Activated naive CD8-positive, alpha-beta T cell treated with anti-CD3 and anti-CD28 coated beads for 36 hours (primary cell): ENCODE data around the gene WDR7. TPM values are rescaled to one million over a fixed set of nuclear protein-coding genes. Genes with fewer than 3 reads are reported as not detected.

Experiments
- DNase-seq: peaks from one replicate; pipeline ENCODE4 v3.0.0; 2021
- H3K27ac Mint-ChIP-seq: one replicate; pipeline ENCODE4 v1.8.0; 2022; ENCODE audit warnings: mild to moderate bottlenecking, moderate library complexity, mixed read lengths
- H3K27me3 Mint-ChIP-seq: one replicate; pipeline ENCODE4 v1.8.0; 2022; ENCODE audit warnings: mild to moderate bottlenecking, mixed read lengths
- H3K36me3 Mint-ChIP-seq: one replicate; pipeline ENCODE4 v1.8.0; 2021; ENCODE audit warnings: mild to moderate bottlenecking, mixed read lengths
- H3K4me1 Mint-ChIP-seq: one replicate; pipeline ENCODE4 v1.8.0; 2021; ENCODE audit warnings: mixed read lengths
- H3K4me3 Mint-ChIP-seq: one replicate; pipeline ENCODE4 v1.8.0; 2022; ENCODE audit warnings: mild to moderate bottlenecking, moderate library complexity, mixed read lengths
- H3K9me3 Mint-ChIP-seq: one replicate; pipeline ENCODE4 v1.8.0; 2022; ENCODE audit warnings: mixed read lengths
- total RNA-seq, 2 experiments: library from RNA; stranded (reverse); gene quantifications; one replicate each; pipeline ENCODE4 v1.2.3, GENCODE V29; 2021

Gene WDR7
- total RNA-seq, 2 experiments from 2014 or later, result 16.8 to 22.6 TPM

- Mint-ChIP-seq H3K4me1 (no peaks in the 10 kb centered on the region), H3K36me3 (no peaks in the 10 kb centered on the region), H3K27ac (no peak overlapping the region), H3K9me3 (no peaks in the 10 kb centered on the region), H3K4me3 (no peak overlapping the region), H3K27me3 (peaks cover 11% of the 10 kb centered on the region)
- no peak for DNase-seq
Observed at GRCh38 chr18:57062178-57062577, 411.0 kb downstream of the WDR7 start.

GRCh38 chr18:57062844-57063243 lies 411.7 kb downstream of the WDR7 start:
- DNase-seq, result no peak
- H3K4me3 Mint-ChIP-seq, result no peak overlapping the region

GRCh38 chr18:57063601-57064103 lies 412.5 kb downstream of the WDR7 start:
- no peaks in the 10 kb centered on the region for H3K36me3 Mint-ChIP-seq
- no peak for DNase-seq
- H3K9me3 Mint-ChIP-seq, result no peaks in the 10 kb centered on the region
- H3K4me3 Mint-ChIP-seq, result no peak overlapping the region
- H3K4me1 Mint-ChIP-seq, result no peaks in the 10 kb centered on the region
- H3K27ac Mint-ChIP-seq, result no peak overlapping the region
- H3K27me3 Mint-ChIP-seq, result peaks cover 8% of the 10 kb centered on the region

More at GRCh38 chr18:57062844-57063243, 411.7 kb downstream of the WDR7 start:
- Mint-ChIP-seq H3K4me1 (no peaks in the 10 kb centered on the region), H3K27ac (no peak overlapping the region), H3K27me3 (peaks cover 8% of the 10 kb centered on the region), H3K9me3 (no peaks in the 10 kb centered on the region), H3K36me3 (no peaks in the 10 kb centered on the region)

- Mint-ChIP-seq H3K27ac (no peak overlapping the region), H3K36me3 (no peaks in the 10 kb centered on the region), H3K4me1 (peaks cover 18% of the 10 kb centered on the region)
Observed at GRCh38 chr18:57073501-57074187, 422.5 kb downstream of the WDR7 start.

GRCh38 chr18:57075716-57076400 lies 424.7 kb downstream of the WDR7 start:
- Mint-ChIP-seq H3K4me1 (peaks cover 24% of the 10 kb centered on the region), H3K27ac (no peak overlapping the region), H3K4me3 (no peak overlapping the region), H3K27me3 (peaks cover 30% of the 10 kb centered on the region), H3K36me3 (no peaks in the 10 kb centered on the region), H3K9me3 (no peaks in the 10 kb centered on the region)
- no peak for DNase-seq

More at GRCh38 chr18:57073501-57074187, 422.5 kb downstream of the WDR7 start:
- Mint-ChIP-seq H3K9me3 (no peaks in the 10 kb centered on the region), H3K27me3 (peaks cover 22% of the 10 kb centered on the region), H3K4me3 (no peak overlapping the region)
- no peak for DNase-seq

- no peaks in the 10 kb centered on the region for H3K9me3 Mint-ChIP-seq
- no peak for DNase-seq
- no peaks in the 10 kb centered on the region for H3K36me3 Mint-ChIP-seq
- no peak overlapping the region for H3K4me3 Mint-ChIP-seq
- H3K4me1 Mint-ChIP-seq, result peaks cover 24% of the 10 kb centered on the region
- H3K27ac Mint-ChIP-seq, result no peak overlapping the region
- peaks cover 25% of the 10 kb centered on the region for H3K27me3 Mint-ChIP-seq
Observed at GRCh38 chr18:57077005-57077765, 426.0 kb downstream of the WDR7 start.

- peaks cover 4% of the 10 kb centered on the region for H3K9me3 Mint-ChIP-seq
- H3K36me3 Mint-ChIP-seq, result no peaks in the 10 kb centered on the region
- H3K4me3 Mint-ChIP-seq, result no peak overlapping the region
- peaks cover 20% of the 10 kb centered on the region for H3K27me3 Mint-ChIP-seq
- peak; percentile 72 for DNase-seq
- H3K27ac Mint-ChIP-seq, result peak overlapping the region; percentile 34
- H3K4me1 Mint-ChIP-seq, result peaks cover 24% of the 10 kb centered on the region
Observed at GRCh38 chr18:57077786-57078552, 426.8 kb downstream of the WDR7 start.

- no peak overlapping the region for H3K4me3 Mint-ChIP-seq
- peaks cover 20% of the 10 kb centered on the region for H3K27me3 Mint-ChIP-seq
- DNase-seq, result no peak
- H3K27ac Mint-ChIP-seq, result no peak overlapping the region
- H3K36me3 Mint-ChIP-seq, result no peaks in the 10 kb centered on the region
- peaks cover 22% of the 10 kb centered on the region for H3K4me1 Mint-ChIP-seq
- H3K9me3 Mint-ChIP-seq, result peaks cover 6% of the 10 kb centered on the region
Observed at GRCh38 chr18:57078614-57079013, 427.5 kb downstream of the WDR7 start.

- Mint-ChIP-seq H3K27ac (no peak overlapping the region), H3K27me3 (peaks cover 17% of the 10 kb centered on the region), H3K4me3 (no peak overlapping the region), H3K36me3 (peaks cover 5% of the 10 kb centered on the region), H3K9me3 (peaks cover 6% of the 10 kb centered on the region), H3K4me1 (peaks cover 37% of the 10 kb centered on the region)
- no peak for DNase-seq
Observed at GRCh38 chr18:57080479-57080878, 429.3 kb downstream of the WDR7 start.

GRCh38 chr18:57081899-57082298 lies 430.7 kb downstream of the WDR7 start:
- Mint-ChIP-seq H3K9me3 (peaks cover 6% of the 10 kb centered on the region), H3K36me3 (peaks cover 6% of the 10 kb centered on the region), H3K4me3 (no peak overlapping the region), H3K27ac (no peak overlapping the region), H3K4me1 (peaks cover 35% of the 10 kb centered on the region), H3K27me3 (peaks cover 19% of the 10 kb centered on the region)
- DNase-seq, result no peak

- no peak for DNase-seq
- H3K27me3 Mint-ChIP-seq, result peaks cover 25% of the 10 kb centered on the region
- H3K4me3 Mint-ChIP-seq, result no peak overlapping the region
Observed at GRCh38 chr18:57083485-57083884, 432.3 kb downstream of the WDR7 start.

GRCh38 chr18:57084331-57085271 lies 433.4 kb downstream of the WDR7 start:
- no peak for DNase-seq

More at GRCh38 chr18:57083485-57083884, 432.3 kb downstream of the WDR7 start:
- Mint-ChIP-seq H3K27ac (no peak overlapping the region), H3K36me3 (peaks cover 6% of the 10 kb centered on the region), H3K9me3 (peaks cover 6% of the 10 kb centered on the region), H3K4me1 (peaks cover 24% of the 10 kb centered on the region)

GRCh38 chr18:57085371-57085770 lies 434.2 kb downstream of the WDR7 start:
- Mint-ChIP-seq H3K27me3 (peaks cover 19% of the 10 kb centered on the region), H3K4me3 (no peak overlapping the region), H3K27ac (no peak overlapping the region), H3K9me3 (peaks cover 6% of the 10 kb centered on the region), H3K36me3 (peaks cover 6% of the 10 kb centered on the region), H3K4me1 (peaks cover 20% of the 10 kb centered on the region)
- no peak for DNase-seq

More at GRCh38 chr18:57084331-57085271, 433.4 kb downstream of the WDR7 start:
- Mint-ChIP-seq H3K4me1 (peaks cover 22% of the 10 kb centered on the region), H3K27me3 (peaks cover 25% of the 10 kb centered on the region), H3K4me3 (peak overlapping the region; percentile 62), H3K27ac (peak overlapping the region; percentile 80), H3K36me3 (peaks cover 6% of the 10 kb centered on the region), H3K9me3 (peaks cover 6% of the 10 kb centered on the region)
